CD1c-positive myeloid dendritic cell (primary cell): ENCODE results near the gene PDE6A.

ENCODE experiments used
- DNase-seq: peaks from one replicate; pipeline ENCODE4 v3.0.0-alpha.2; 2016; ENCODE audit errors: extremely low spot score

Gene PDE6A

GRCh38 chr5:149811453-149811852 is 133.1 kb downstream of the PDE6A start:
- no peak for DNase-seq

- DNase-seq = peak; percentile 58
Measured at GRCh38 chr5:149810856-149811255, 133.7 kb downstream of the PDE6A start.

GRCh38 chr5:149809931-149810691 is 134.5 kb downstream of the PDE6A start:
- DNase-seq = no peak

- DNase-seq = no peak
Measured at GRCh38 chr5:149808264-149808982, 136.2 kb downstream of the PDE6A start.
